Transverse colon (tissue), 4 donors: ENCODE results near the gene WASL. TPM values are rescaled to one million over a fixed set of nuclear protein-coding genes. Genes with fewer than 3 reads are reported as not detected.

ENCODE experiments used
- DNase-seq: peaks from one replicate; pipeline ENCODE4 v3.0.0-alpha.2; 2019
- H3K27ac ChIP-seq, 4 donors: fragments of 200-600 bp; sonication (generic); 2 replicates each; pipeline ENCODE4 v1.5.1; 2016 to 2018; ENCODE audit warnings: inconsistent platforms in 4 of 4
- H3K27me3 ChIP-seq: fragments of 200-600 bp; sonication (generic); 2 replicates; pipeline ENCODE4 v1.5.1; 2017; ENCODE audit warnings: inconsistent platforms
- H3K36me3 ChIP-seq, 4 donors: fragments of 200-600 bp; sonication (generic); 2 replicates each; pipeline ENCODE4 v1.5.1; 2017 to 2019; ENCODE audit warnings: inconsistent platforms in 4 of 4
- H3K4me1 ChIP-seq, 4 donors: fragments of 200-600 bp; sonication (generic); 2 replicates each; pipeline ENCODE4 v1.5.1; 2017 to 2020; ENCODE audit warnings: inconsistent platforms in 4 of 4
- H3K4me3 ChIP-seq, 4 donors: fragments of 200-600 bp; sonication (generic); 1 replicate in 1 of 4; 2 replicates in 3 of 4; pipeline versions ENCODE4 v1.5.1 to v1.6.1; 2017 to 2019; ENCODE audit warnings: inconsistent platforms in 4 of 4
- H3K9me3 ChIP-seq, 2 donors: fragments of 200-600 bp; sonication (generic); 2 replicates each; pipeline ENCODE4 v1.5.1; 2017 to 2019; ENCODE audit warnings: inconsistent platforms in 2 of 2
- CTCF ChIP-seq, 5 experiments: fragments of 200-600 bp in 3 of 5; fragments of 450-650 bp in 2 of 5; sonication (generic) in 3 of 5; IDR thresholded peaks; 1 replicate in 2 of 5; 2 replicates in 3 of 5; pipeline ENCODE4 v1.5.1; 2016 to 2017; ENCODE audit warnings: antibody characterized with exemption in 5 of 5, inconsistent platforms in 3 of 5, mild to moderate bottlenecking in 2 of 5, moderate library complexity in 1 of 5
- EP300 ChIP-seq: sonication (generic); formaldehyde crosslinking; IDR thresholded peaks from one replicate; pipeline ENCODE4 v1.6.1; 2017; ENCODE audit warnings: antibody characterized with exemption, low read depth
- POLR2A ChIP-seq: fragments of 450-650 bp; IDR thresholded peaks from one replicate; pipeline ENCODE4 v1.6.1; 2016; ENCODE audit warnings: antibody characterized with exemption, mild to moderate bottlenecking, moderate library complexity
- POLR2AphosphoS5 ChIP-seq, 3 donors: sonication (generic); formaldehyde crosslinking; IDR thresholded peaks; one replicate each; pipeline ENCODE4 v1.6.1; 2016; ENCODE audit warnings: antibody characterized with exemption in 3 of 3
- WGBS, 2 donors: methylation state at CpG; one replicate each; pipeline ENCODE4 v1.1.5; 2018; ENCODE audit warnings: low coverage in 1 of 2; 5-methylcytosine and 5-hydroxymethylcytosine counted together
- in situ Hi-C, 4 donors: fragments of 200-750 bp; cut with MboI; loops; one replicate each; pipeline versions ENCODE4 v1.15.0 to v1.15.1; 2017; ENCODE audit warnings: low sequenced_read_pairs in 3 of 4, low pct_ligation_motif_present in 1 of 4, low pct_unique_long_range_greater_than_20kb in 1 of 4
- intact Hi-C: fragments of 100-400 bp; cut with DNase I; formaldehyde crosslinking; loops from one replicate; pipeline ENCODE4 v1.15.1; 2023; ENCODE audit warnings: low total_unique reads
- total RNA-seq, 4 donors: library from RNA; depleted of rRNA; stranded (reverse); fragments of >200 nt; gene quantifications; one replicate each; pipeline ENCODE4 v1.1.0, GENCODE V29; 2016

The WASL gene
- total RNA-seq, 4 donors from 2014 or later, result 30.1 to 97.8 (median 65.7) TPM

- no peak for DNase-seq
- no peak overlapping the region for H3K27ac ChIP-seq
- 63% methylated on average over 1 of the region's 1 CpG; no CpG with 5 or more reads in 1 of the 2 donors for WGBS, 2 donors
- no peak overlapping the region for H3K4me3 ChIP-seq
- no peaks in the 10 kb centered on the region for H3K36me3 ChIP-seq
- TF ChIP-seq POLR2AphosphoS5 (IDR thresholded peaks at IDR 0.05), result no peak
- TF ChIP-seq EP300, result no peak
- no peaks in the 10 kb centered on the region for H3K27me3 ChIP-seq
- H3K9me3 ChIP-seq, result no peaks in the 10 kb centered on the region
- in situ Hi-C loops (no loop called here), intact Hi-C loops (no loop called here)
- peaks cover 0 to 26% (median 4%) of the 10 kb centered on the region in 4 donors for H3K4me1 ChIP-seq
These were observed 8.3 kb upstream of the WASL start for GRCh38 chr7:123757095-123757494.

DNA sequence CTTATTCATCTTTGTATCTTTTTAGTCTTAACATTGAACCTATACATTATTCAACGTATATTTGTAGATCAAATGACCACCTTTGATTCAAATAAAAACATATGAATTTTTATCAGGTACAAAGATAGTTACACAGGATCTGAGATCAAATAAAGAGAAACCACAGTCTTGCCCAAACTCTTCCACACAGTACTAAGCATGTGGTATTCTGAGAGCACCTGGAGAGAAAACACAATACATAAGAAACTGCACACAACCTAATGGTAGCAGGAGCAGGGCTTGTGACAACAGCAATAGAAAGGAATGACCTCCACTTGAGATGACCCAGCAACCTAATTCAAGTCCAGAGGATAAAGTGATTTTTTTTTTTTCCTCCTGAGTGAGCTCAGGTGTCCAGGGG is 6.5 kb upstream of the WASL start:
- H3K9me3 ChIP-seq, result no peaks in the 10 kb centered on the region
- in situ Hi-C loops (no loop called here), intact Hi-C loops (no loop called here)
- H3K27ac ChIP-seq, result no peak overlapping the region
- no peak overlapping the region for H3K4me3 ChIP-seq
- H3K27me3 ChIP-seq, result no peaks in the 10 kb centered on the region
- no peaks in the 10 kb centered on the region for H3K36me3 ChIP-seq
- TF ChIP-seq POLR2A (no peak), CTCF (IDR thresholded peaks at IDR 0.05) (no peak), EP300 (no peak), POLR2AphosphoS5 (IDR thresholded peaks at IDR 0.05) (no peak)
- peaks cover under 1 to 44% (median 13%) of the 10 kb centered on the region in 4 donors for H3K4me1 ChIP-seq
- WGBS, 2 donors, result 87% methylated on average over 1 of the region's 1 CpG
- no peak for DNase-seq

DNA sequence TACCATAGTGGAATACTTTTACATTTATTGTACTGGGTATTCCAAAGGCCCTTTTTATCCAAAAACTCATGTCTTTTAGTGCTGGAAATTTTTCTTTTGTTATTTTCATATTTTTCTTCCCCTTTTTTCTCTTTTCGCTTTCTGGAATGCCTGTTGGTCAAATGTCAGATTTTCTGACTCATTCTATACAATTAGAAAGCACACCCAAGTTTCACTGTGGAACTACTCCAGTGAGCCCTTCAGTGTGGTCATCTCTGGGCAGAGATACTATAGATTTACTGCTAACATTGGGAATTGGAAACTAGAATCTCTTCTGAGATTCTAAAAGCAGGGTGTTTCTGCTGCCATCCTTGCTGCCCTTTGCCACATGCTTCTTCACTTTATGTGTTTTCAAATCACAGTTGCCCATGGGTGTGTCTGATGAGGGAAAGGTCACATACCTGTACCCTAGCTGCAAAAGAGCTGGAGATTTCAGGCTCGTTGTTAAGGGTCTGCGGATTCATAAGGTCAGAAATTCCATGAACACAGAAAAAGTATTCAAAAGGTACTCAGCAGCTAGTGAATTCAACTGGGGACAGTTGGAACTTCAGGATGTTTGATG is 5.6 kb upstream of the WASL start:
- in situ Hi-C loops, result no loop called here
- Histone ChIP-seq H3K36me3 (no peaks in the 10 kb centered on the region), H3K9me3 (no peaks in the 10 kb centered on the region), H3K27me3 (no peaks in the 10 kb centered on the region), H3K4me1 (peaks cover 7 to 52% (median 14%) of the 10 kb centered on the region in 4 donors), H3K27ac (peak overlapping the region in 2 of 4 donors; percentile 32 to 55), H3K4me3 (no peak overlapping the region)
- 50 to 88% methylated on average over 3 of the region's 3 CpGs for WGBS, 2 donors
- intact Hi-C loops, result no loop called here
- peak; percentile 19 for DNase-seq
- TF ChIP-seq POLR2A, result no peak
- no peak for TF ChIP-seq EP300
- no peak for TF ChIP-seq CTCF (IDR thresholded peaks at IDR 0.05)
- peak in 1 of 3 donors; percentile 11 for TF ChIP-seq POLR2AphosphoS5 (IDR thresholded peaks at IDR 0.05)

DNA sequence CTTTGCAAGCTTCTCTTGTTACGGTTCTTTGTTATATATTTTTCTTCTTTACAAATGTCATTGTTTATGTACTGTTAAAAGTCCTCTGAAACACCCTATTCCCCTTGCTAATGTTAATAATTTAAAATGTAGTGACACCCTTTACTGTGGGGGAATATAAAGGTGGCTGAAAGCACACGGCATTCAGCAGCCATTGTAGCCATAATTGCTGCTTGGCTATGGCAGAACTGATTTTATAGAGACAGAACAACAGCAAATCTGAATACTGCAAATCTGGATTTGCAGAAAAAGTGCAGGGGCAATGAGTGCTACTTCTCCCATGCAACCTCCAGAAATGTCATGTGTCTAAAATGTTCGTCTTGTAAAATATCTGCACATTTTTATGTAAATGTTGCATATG is 3.7 kb upstream of the WASL start:
- intact Hi-C loops, result no loop called here
- no peaks in the 10 kb centered on the region for H3K9me3 ChIP-seq
- no peak for DNase-seq
- H3K4me3 ChIP-seq, result no peak overlapping the region
- H3K36me3 ChIP-seq, result no peaks in the 10 kb centered on the region
- in situ Hi-C loops, result no loop called here
- 88 to 97% methylated on average over 3 of the region's 3 CpGs for WGBS, 2 donors
- no peak overlapping the region for H3K27ac ChIP-seq
- H3K4me1 ChIP-seq, result peaks cover 7 to 55% (median 14%) of the 10 kb centered on the region in 4 donors
- TF ChIP-seq CTCF (IDR thresholded peaks at IDR 0.05), result no peak
- TF ChIP-seq EP300, result no peak
- no peak for TF ChIP-seq POLR2AphosphoS5 (IDR thresholded peaks at IDR 0.05)
- no peaks in the 10 kb centered on the region for H3K27me3 ChIP-seq

- in situ Hi-C loops (no loop called here), intact Hi-C loops (no loop called here)
- 81 to 92% methylated on average over 1 of the region's 1 CpG for WGBS, 2 donors
- Histone ChIP-seq H3K36me3 (no peaks in the 10 kb centered on the region), H3K27ac (no peak overlapping the region), H3K9me3 (no peaks in the 10 kb centered on the region), H3K4me1 (peaks cover 7 to 62% (median 14%) of the 10 kb centered on the region in 4 donors), H3K4me3 (no peak overlapping the region), H3K27me3 (no peaks in the 10 kb centered on the region)
- TF ChIP-seq POLR2A (no peak), EP300 (no peak), CTCF (IDR thresholded peaks at IDR 0.05) (no peak), POLR2AphosphoS5 (IDR thresholded peaks at IDR 0.05) (no peak)
- no peak for DNase-seq
These were observed 3.0 kb upstream of the WASL start for GRCh38 chr7:123751821-123752220.
